ENCODE results near the gene SPEF1. TPM values are rescaled to one million over a fixed set of nuclear protein-coding genes. Genes with fewer than 3 reads are reported as not detected.

The SPEF1 gene
- total RNA-seq, 4 donors from 2014 or later, result 0.19 TPM; not detected in 3

DNA sequence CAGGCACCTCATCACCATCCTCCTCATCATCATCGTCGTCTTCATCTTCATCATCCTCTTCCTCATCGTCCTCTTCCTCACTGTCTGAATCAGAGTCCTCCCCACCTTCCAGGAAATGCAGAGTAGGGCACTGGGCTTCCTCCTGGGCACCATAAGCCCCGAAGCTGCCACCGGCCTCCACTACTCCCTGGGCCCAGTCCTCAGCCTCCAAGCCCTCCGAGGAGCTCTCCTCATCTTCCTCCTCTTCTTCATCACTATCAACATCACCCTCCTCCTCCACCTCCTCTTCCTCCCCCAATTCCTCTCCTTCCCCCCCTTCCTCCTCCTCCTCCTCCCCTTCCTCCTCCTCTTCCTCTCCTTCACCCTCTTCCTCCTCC lies 3.6 kb upstream of the SPEF1 start:
- no peaks in the 10 kb centered on the region for H3K27me3 ChIP-seq
- H3K36me3 ChIP-seq, result peaks cover 0 to 11% (median 0%) of the 10 kb centered on the region in 3 donors
- intact Hi-C loops (cut with DNase I), result loop anchor here (5.0 kb wide), 1 partner anchor 37 kb away; the partner anchor contains the start of gene AP5S1
- TF ChIP-seq, protein P1, sequence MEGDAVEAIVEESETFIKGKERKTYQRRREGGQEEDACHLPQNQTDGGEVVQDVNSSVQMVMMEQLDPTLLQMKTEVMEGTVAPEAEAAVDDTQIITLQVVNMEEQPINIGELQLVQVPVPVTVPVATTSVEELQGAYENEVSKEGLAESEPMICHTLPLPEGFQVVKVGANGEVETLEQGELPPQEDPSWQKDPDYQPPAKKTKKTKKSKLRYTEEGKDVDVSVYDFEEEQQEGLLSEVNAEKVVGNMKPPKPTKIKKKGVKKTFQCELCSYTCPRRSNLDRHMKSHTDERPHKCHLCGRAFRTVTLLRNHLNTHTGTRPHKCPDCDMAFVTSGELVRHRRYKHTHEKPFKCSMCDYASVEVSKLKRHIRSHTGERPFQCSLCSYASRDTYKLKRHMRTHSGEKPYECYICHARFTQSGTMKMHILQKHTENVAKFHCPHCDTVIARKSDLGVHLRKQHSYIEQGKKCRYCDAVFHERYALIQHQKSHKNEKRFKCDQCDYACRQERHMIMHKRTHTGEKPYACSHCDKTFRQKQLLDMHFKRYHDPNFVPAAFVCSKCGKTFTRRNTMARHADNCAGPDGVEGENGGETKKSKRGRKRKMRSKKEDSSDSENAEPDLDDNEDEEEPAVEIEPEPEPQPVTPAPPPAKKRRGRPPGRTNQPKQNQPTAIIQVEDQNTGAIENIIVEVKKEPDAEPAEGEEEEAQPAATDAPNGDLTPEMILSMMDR (IDR thresholded peaks at IDR 0.05), result no peak
- no peak for TF ChIP-seq POLR2A (IDR thresholded peaks at IDR 0.05)
- 43 to 66% methylated on average over 6 of the region's 6 CpGs for WGBS, 2 donors
- DNase-seq, result no peak
- peaks cover 45 to 81% (median 50%) of the 10 kb centered on the region in 3 donors for H3K4me1 ChIP-seq
- H3K4me3 ChIP-seq, result peak overlapping the region; percentile 68 to 87 (median 70)
- H3K9me3 ChIP-seq, result no peaks in the 10 kb centered on the region
- H3K27ac ChIP-seq, result peak overlapping the region in 3 of 4 donors; percentile 83 to 91 (median 86)

DNA sequence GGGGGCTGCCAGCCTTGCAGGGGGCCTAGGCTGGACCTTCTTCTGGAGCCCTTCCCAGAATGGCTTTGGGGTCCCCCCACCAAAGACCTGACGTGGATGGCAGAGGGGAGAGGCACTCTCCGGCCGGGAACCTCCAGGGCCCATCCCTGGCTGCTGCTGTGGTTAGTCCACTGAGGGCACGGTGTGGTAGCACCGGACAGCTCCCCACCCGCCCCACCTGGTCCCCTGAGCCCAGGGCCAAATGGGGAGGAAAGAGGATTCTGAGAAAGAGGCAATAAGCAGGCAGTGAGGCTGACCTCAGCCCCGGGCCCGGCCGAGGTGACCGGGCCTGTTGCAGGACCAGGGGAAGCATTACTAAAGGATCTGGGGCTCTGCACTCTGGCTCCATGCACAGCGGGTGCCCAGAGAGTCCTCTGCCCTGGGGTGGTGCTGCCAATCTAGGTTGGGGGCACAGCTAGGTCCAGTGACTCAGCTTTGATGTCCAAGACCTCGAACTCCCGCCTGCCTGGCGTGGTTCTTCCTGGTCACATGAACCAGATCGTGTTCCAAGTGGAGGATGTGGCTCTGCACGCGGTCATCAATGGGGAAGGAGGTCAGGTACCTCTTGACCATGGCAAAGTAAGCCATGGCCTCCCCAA lies 3.1 kb upstream of the SPEF1 start:
- DNase-seq, result no peak
- H3K4me1 ChIP-seq, result peaks cover 45 to 81% (median 50%) of the 10 kb centered on the region in 3 donors
- intact Hi-C loops (cut with DNase I), result loop anchor here (5.0 kb wide), 1 partner anchor 38 kb away; the partner anchor contains the start of gene AP5S1

DNA sequence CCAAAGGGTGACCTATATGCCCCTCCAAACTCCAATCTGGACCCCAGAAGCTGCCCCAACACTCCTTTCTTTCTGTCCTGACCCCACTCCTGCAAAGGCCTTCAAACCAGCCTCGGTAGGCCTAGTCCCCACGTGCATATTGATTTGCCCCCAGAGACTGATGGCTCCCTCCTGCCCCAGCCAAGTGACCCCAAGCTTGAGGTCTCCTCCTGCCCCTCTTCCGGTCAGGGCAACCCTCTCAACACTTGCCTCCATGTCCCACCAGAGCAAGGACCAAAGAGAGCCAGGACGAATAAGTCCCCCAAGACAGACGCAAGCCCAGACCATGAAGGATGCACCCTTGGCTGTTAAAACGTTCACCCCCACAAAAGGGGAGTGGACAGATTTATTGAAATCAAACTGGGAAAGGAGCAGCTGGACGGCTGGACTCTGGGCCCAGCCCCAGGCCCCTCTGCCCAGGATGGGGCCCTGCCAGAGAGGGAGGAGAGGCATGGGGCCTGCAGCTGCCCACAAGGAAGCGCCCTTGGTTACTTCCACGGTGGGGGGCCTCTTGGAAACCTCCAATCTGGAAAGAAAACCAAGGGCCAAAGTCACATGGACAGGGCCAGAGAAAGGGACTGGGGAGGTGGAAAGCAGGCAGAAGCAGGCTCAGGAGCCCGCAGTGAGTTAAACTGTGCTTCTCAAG lies 2.4 kb upstream of the SPEF1 start:
- Histone ChIP-seq H3K9me3 (no peaks in the 10 kb centered on the region), H3K36me3 (peaks cover 0 to 11% (median 0%) of the 10 kb centered on the region in 3 donors), H3K27me3 (no peaks in the 10 kb centered on the region), H3K27ac (peak overlapping the region; percentile 50 to 91 (median 68)), H3K4me3 (peak overlapping the region in 2 of 4 donors; percentile 70 to 87), H3K4me1 (peaks cover 48 to 80% (median 50%) of the 10 kb centered on the region in 3 donors)
- intact Hi-C loops (cut with DNase I), result loop anchor here (5.0 kb wide), 1 partner anchor 39 kb away; the partner anchor contains the start of gene AP5S1
- DNase-seq, result no peak
- 58 to 80% methylated on average over 1 to 6 of the region's 10 CpGs for WGBS, 2 donors
- no peak for TF ChIP-seq POLR2A (IDR thresholded peaks at IDR 0.05)
- TF ChIP-seq, protein P1 (IDR thresholded peaks at IDR 0.05), result no peak

More for the DNA sequence above, 3.1 kb upstream of the SPEF1 start:
- peak overlapping the region in 3 of 4 donors; percentile 68 to 87 (median 70) for H3K4me3 ChIP-seq
- H3K36me3 ChIP-seq, result peaks cover 0 to 11% (median 0%) of the 10 kb centered on the region in 3 donors
- TF ChIP-seq, protein P1 (IDR thresholded peaks at IDR 0.05), result no peak
- no peak for TF ChIP-seq POLR2A (IDR thresholded peaks at IDR 0.05)
- H3K9me3 ChIP-seq, result no peaks in the 10 kb centered on the region
- peak overlapping the region; percentile 34 to 91 (median 66) for H3K27ac ChIP-seq
- no peaks in the 10 kb centered on the region for H3K27me3 ChIP-seq
- WGBS, 2 donors, result 33 to 50% methylated on average over 5 to 6 of the region's 17 CpGs

DNA sequence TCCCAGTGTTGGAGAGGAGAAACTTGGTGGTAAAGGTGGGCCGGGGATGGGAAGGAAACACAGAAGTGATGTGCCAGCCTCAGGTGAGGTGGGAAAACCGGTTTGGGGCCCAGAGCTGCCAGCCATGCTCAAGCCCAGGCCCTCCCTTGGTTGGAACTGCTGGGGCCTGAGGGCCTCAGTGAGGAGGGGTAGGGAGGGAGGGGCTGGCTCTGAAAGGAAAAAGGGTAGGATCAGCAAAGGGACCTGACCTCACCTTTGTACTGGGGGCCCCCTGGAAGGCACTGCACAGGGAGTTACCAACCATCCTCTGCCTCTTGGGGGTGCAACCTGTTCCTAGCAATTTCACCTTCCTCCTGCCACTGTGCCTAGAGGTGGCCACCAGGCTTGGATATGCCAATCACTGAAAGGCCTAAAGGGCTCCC lies 1.8 kb upstream of the SPEF1 start:
- Histone ChIP-seq H3K27ac (peak overlapping the region; percentile 50 to 91 (median 68)), H3K36me3 (peaks cover 0 to 11% (median 0%) of the 10 kb centered on the region in 3 donors), H3K4me1 (peaks cover 53 to 80% (median 54%) of the 10 kb centered on the region in 3 donors), H3K9me3 (no peaks in the 10 kb centered on the region), H3K27me3 (no peaks in the 10 kb centered on the region), H3K4me3 (no peak overlapping the region)
- intact Hi-C loops (cut with DNase I), result loop anchor here (5.0 kb wide), 1 partner anchor 39 kb away; the partner anchor contains the start of gene AP5S1
- DNase-seq, result no peak
- WGBS, 2 donors, result 32 to 42% methylated on average over 2 of the region's 2 CpGs
- TF ChIP-seq, protein P1 (IDR thresholded peaks at IDR 0.05), result no peak
- TF ChIP-seq POLR2A (IDR thresholded peaks at IDR 0.05), result no peak

Data from esophagus squamous epithelium (tissue), 5 donors.